ENCODE measurements around the gene TMEM205.
"Not testable (repeated sequence)": the region's sequence is repeated elsewhere in the genome, so short reads cannot be mapped to it uniquely, and the experiment has no call there.

The TMEM205 gene

GRCh38 chr19:11346104-11346940, at the start of gene TMEM205, which contains the start of gene CCDC159:
TMEM205 (minus strand) TSS chr19:11346268; CDS start chr19:11345619, 649 bp downstream.
CCDC159 (plus strand) TSS chr19:11346519; CDS start chr19:11346607, 88 bp downstream.
- DNase-seq (ENCODE audit: low read depth in 2 of 2), result peak; percentile 97 to 98

DNA sequence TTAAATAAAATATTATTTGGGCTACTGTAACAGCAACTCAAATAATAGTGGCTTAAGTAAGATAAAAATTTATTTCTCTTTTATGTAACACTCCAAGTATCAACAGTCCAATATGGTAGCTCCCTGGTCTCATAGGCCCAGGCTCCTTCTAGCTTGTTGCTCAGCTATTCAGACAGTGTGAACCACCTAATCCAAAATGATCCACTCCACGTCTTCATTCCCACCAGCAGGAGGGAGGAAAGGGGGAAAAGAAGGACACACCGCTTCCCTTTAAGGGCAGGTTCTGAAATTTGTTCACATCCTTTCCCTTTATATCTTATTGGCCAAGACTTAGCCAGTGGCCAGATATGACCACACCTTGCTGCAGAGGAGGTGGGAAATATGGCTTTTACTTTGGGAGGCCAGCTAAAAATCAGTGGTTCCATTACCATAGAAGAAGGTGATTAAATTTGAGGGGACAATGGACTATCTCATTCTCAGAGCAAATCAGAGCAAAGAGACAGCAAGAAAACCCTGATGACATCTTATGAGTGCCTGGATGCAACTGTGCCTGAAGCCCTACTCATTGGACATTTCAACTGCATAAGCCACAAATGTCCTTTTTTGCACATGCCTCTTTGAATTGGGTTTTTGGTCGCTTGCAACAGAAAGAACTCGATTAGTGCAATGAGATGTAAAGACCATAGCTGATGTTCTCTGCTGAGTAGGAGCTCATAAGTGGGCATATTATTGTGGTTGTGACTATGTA, 45.0 kb upstream of the TMEM205 start:
- no peak for DNase-seq (ENCODE audit: low read depth in 2 of 2)

DNA sequence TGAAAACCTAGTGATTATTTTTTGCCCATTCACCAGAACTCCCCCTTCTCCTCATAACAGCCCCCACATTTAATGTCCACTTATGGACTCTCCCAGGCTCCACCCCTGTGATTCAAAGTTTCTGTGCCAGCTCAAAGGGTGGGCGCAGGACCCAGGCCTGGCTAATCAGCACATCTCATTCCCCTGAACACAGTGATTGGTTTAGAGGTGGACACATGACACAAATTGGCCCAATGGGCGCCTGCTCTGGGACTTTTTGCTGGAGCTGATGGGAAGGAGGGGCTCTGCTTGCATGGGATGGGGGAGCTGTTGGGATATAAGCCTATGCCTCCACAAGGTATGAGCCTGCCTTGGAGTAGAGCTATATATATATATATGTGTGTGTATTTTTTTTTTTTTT, 44.3 kb upstream of the TMEM205 start:
- no peak for DNase-seq (ENCODE audit: low read depth in 2 of 2)

GRCh38 chr19:11387162-11388034, 41.3 kb upstream of the TMEM205 start:
- no peak for DNase-seq (ENCODE audit: low read depth in 2 of 2)

GRCh38 chr19:11384778-11385129, 38.7 kb upstream of the TMEM205 start:
- DNase-seq (ENCODE audit: low read depth in 2 of 2), result no peak

DNA sequence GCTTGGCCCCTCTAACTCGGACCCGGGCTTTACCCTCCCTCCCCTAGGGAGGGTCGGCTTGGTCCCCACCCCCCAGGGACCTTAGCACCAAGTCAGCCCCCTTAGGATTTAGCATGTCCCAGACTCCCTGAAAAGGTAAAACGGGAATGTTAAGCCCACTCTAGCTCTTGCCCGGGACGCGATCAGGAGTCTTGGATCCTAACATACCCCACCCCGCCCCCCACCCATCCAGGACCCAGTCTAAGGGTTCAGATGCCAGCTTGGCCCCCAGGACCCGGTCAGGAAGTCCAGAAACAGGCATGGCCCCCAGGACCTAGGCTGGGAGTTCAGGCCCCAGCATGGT, 37.6 kb upstream of the TMEM205 start:
- no peak for DNase-seq (ENCODE audit: low read depth in 2 of 2)

- peak; percentile 23 to 47 for DNase-seq (ENCODE audit: low read depth in 2 of 2)
Observed at GRCh38 chr19:11382898-11383705, 37.0 kb upstream of the TMEM205 start.

GRCh38 chr19:11380653-11381537, 34.8 kb upstream of the TMEM205 start:
- peak; percentile 93 to 95 for DNase-seq (ENCODE audit: low read depth in 2 of 2)

GRCh38 chr19:11379857-11380350, 33.8 kb upstream of the TMEM205 start:
- no peak for DNase-seq (ENCODE audit: low read depth in 2 of 2)

DNA sequence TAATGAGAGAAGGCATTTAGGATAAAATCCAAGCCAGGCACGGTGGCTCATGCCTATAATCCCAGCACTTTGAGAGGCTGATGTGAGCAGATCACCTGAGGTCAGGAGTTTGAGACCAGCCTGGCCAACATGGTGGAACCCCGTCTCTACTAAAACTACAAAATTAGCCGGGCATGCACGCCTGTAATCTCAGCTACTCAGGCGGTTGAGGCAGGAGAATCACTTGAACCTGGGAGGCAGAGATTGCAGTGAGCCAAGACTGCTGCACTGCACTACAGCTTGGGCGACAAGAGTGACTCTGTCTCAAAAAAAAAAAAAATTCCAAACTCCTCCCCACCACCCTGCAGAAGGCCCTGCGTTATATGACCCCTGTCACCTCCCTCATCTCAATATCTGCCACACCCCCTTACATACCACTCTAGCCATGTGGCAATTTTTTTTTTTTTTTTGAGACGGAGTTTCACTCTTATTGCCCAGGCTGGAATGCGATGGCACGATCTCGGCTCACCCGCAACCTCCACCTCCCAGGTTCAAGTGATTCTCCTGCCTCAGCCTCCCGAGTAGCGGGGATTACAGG, 33.3 kb upstream of the TMEM205 start:
- DNase-seq (ENCODE audit: low read depth in 2 of 2), result not testable (repeated sequence)

- DNase-seq (ENCODE audit: low read depth in 2 of 2), result no peak
Observed at GRCh38 chr19:11378319-11379189, 32.5 kb upstream of the TMEM205 start.

- DNase-seq (ENCODE audit: low read depth in 2 of 2), result no peak
Observed at GRCh38 chr19:11377756-11378155, 31.7 kb upstream of the TMEM205 start.

DNA sequence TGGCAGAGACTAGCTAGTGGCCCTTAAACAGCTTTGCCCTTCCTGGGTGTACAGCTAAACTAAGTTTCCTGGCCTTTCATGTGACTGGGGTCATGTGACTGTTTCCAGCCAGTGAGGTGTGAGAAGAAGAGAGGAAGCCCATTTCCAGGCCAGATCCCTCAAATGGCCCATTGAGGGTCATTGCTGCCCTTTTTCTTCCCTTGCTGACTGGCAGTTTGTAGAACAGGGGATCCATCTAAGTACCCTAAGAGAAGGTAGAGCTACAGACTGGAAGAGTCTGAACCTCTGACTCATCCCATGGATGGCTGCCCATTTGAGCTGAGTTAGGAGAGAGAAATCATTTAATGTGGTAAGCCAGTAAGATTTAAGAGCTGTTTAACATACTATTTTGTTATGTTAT, 31.2 kb upstream of the TMEM205 start:
- DNase-seq (ENCODE audit: low read depth in 2 of 2), result no peak

GRCh38 chr19:11375143-11375948, 29.3 kb upstream of the TMEM205 start:
- peak; percentile 49 to 60 for DNase-seq (ENCODE audit: low read depth in 2 of 2)

DNA sequence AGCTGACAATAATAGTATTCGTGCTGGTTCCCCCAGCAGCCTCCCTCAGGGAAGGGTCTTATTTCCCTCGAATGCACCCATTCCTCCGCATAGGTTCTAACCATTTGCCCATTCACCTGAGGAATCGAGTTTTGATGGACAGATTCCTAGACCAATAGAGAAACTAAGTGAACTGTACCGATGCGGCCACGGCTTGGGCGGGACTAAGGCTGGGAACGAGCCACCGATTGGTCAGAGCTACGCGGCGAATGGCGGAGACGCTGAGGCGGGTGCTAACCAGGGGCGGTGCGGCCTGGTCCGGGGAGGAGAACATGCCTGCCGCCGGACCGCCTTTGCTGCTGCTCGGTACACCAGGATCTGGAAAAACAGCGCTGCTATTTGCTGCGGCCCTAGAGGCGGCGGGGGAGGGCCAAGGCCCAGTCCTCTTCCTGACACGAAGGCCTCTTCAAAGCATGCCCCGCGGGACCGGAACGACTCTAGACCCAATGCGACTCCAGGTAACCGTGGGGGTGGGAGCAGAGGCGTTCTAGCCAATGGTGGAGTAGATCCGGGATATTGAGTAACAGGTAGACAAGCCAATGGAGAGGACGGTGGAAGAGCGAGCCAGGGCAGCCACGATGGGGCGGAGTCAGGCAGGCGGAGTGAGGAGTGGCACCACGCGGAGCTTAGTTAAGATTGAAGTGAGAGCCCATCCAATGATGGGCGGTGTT, 28.5 kb upstream of the TMEM205 start, which contains the start of gene SWSAP1:
SWSAP1 (plus strand) TSS at position 234 of the 710 bp plus-strand sequence; CDS start at position 249, 15 bp downstream.
- peak; percentile 92 to 96 for DNase-seq (ENCODE audit: low read depth in 2 of 2)

- no peak for DNase-seq (ENCODE audit: low read depth in 2 of 2)
Observed at GRCh38 chr19:11373885-11374432, 27.9 kb upstream of the TMEM205 start.

Data from stimulated activated CD8-positive, alpha-beta memory T cell treated with anti-CD3 and anti-CD28 coated beads, Interleukin-15, amount 100 ng/mL, for 48 hours (primary cell).